GM12878 (cell line): Measurements from ENCODE around the gene TLR9. TPM values are rescaled to one million over a fixed set of nuclear protein-coding genes. Genes with fewer than 3 reads are reported as not detected.

ENCODE experiments used
- CHD1 ChIP-seq: IDR thresholded peaks from 2 replicates; pipeline ENCODE4 v1.6.1; 2012; ENCODE audit warnings: low read depth, low read length, improper control_type of control experiment
- CUX1 ChIP-seq: IDR thresholded peaks from 2 replicates; pipeline ENCODE4 v1.6.1; 2012; ENCODE audit warnings: improper control_type of control experiment, low read depth, low read length; ENCODE audit not compliant: insufficient replicate concordance
- EGR1 ChIP-seq, 2 experiments: IDR thresholded peaks; 1 replicate in 1 of 2; 2 replicates in 1 of 2; pipeline ENCODE4 v1.6.1; 2011 to 2012; ENCODE audit warnings: low read depth in 2 of 2, low read length in 2 of 2, borderline replicate concordance in 1 of 2, mild to moderate bottlenecking in 1 of 2, moderate library complexity in 1 of 2
- GATAD2B ChIP-seq: fragments of 450-650 bp; conservative IDR thresholded peaks from 2 replicates; pipeline ENCODE4 v1.6.1; 2017; ENCODE audit warnings: low read depth, mild to moderate bottlenecking, moderate library complexity
- HDAC6 ChIP-seq: fragments of 200-600 bp; sonication (generic); IDR thresholded peaks from one replicate; pipeline ENCODE4 v1.8.0; 2017; ENCODE audit warnings: antibody characterized with exemption; ENCODE audit not compliant: unreplicated experiment
- NR2F1 ChIP-seq: fragments of 450-650 bp; conservative IDR thresholded peaks from 2 replicates; pipeline ENCODE4 v1.6.1; 2017; ENCODE audit warnings: mild to moderate bottlenecking
- POLR2A ChIP-seq: IDR thresholded peaks from 2 replicates; pipeline ENCODE4 v1.6.1; 2011; ENCODE audit warnings: low read depth, mild to moderate bottlenecking, low read length
- POU2F2 ChIP-seq: IDR thresholded peaks from 3 replicates; pipeline ENCODE4 v1.6.1; 2011; ENCODE audit warnings: low read depth, mild to moderate bottlenecking, low read length, borderline replicate concordance
- RAD51 ChIP-seq: fragments of 450-650 bp; IDR thresholded peaks from 2 replicates; pipeline ENCODE4 v1.6.1; 2016; ENCODE audit warnings: moderate library complexity, mild to moderate bottlenecking, inconsistent platforms
- STAT3 ChIP-seq: IDR thresholded peaks from 2 replicates; pipeline ENCODE4 v1.6.1; 2011; ENCODE audit warnings: low read depth, low read length, improper control_type of control experiment
- TARDBP ChIP-seq: IDR thresholded peaks from 2 replicates; pipeline ENCODE4 v1.6.1; 2016; ENCODE audit warnings: borderline replicate concordance
- YY1 ChIP-seq: IDR thresholded peaks from 2 replicates; pipeline ENCODE4 v1.6.1; 2011; ENCODE audit warnings: low read depth, mild to moderate bottlenecking, low read length
- ZBTB11 ChIP-seq: fragments of 450-650 bp; formaldehyde crosslinking; IDR thresholded peaks from 2 replicates; pipeline ENCODE4 v1.5.0; 2022; ENCODE audit warnings: mild to moderate bottlenecking, missing genetic modification characterization
- ZBTB33 ChIP-seq: fragments of 450-650 bp; IDR thresholded peaks from 2 replicates; pipeline ENCODE4 v1.6.1; 2017; ENCODE audit warnings: mild to moderate bottlenecking
- ZNF24 ChIP-seq: fragments of 450-650 bp; IDR thresholded peaks from 2 replicates; pipeline ENCODE4 v1.6.1; 2017; ENCODE audit warnings: antibody characterized with exemption, mild to moderate bottlenecking
- ZSCAN29 ChIP-seq: fragments of 450-650 bp; IDR thresholded peaks from 2 replicates; pipeline ENCODE4 v1.6.1; 2017; ENCODE audit warnings: mild to moderate bottlenecking, moderate library complexity
- polyA plus RNA-seq, 11 experiments: library from polyadenylated mRNA; depleted of rRNA in 4 of 11; unstranded in 6 of 11; stranded (reverse) in 5 of 11; fragments of >200 nt; fragmentation: Nextera tagmentation in 4 of 11; fragmentation: Illumina TruSeq in 1 of 11; extraction: Ambion mirVana in 4 of 11; extraction: Trizol in 1 of 11; gene quantifications; 1 replicate in 1 of 11; 2 replicates in 10 of 11; pipeline versions ENCODE4 v1.2.1 to v1.2.3, GENCODE V29; 2011 to 2016; ENCODE audit warnings: inconsistent platforms in 2 of 11, missing spikeins in 2 of 11, low read depth in 1 of 11
- total RNA-seq, 4 experiments: library from RNA; depleted of rRNA in 3 of 4; stranded (reverse); fragments of >200 nt in 3 of 4; fragmentation: Illumina TruSeq in 1 of 4; extraction: Trizol in 1 of 4; gene quantifications; 2 replicates each; pipeline versions ENCODE4 v1.2.1 to v1.2.3, GENCODE V29; 2013 to 2021
- TF ChIP-seq, protein P1 (sequence below), 3 experiments: IDR thresholded peaks in 2 of 3; conservative IDR thresholded peaks in 1 of 3; 2 replicates each; pipeline ENCODE4 v1.5.1; 2011; ENCODE audit warnings: low read depth in 3 of 3, low read length in 3 of 3, mild to moderate bottlenecking in 3 of 3, control low read depth in 2 of 3, moderate library complexity in 2 of 3, inconsistent platforms in 1 of 3, mixed read lengths in 1 of 3; ENCODE audit not compliant: control insufficient read depth in 2 of 3, insufficient read depth in 1 of 3; ENCODE audit errors: extremely low read depth in 1 of 3

The TLR9 gene
- total and polyA plus RNA-seq, 10 of the 15 experiments (the other 5 are each of a cell fraction or from before 2014, with no cell fraction given), result 0.10 to 4.8 (median 0.53) TPM; not detected in 1

DNA sequence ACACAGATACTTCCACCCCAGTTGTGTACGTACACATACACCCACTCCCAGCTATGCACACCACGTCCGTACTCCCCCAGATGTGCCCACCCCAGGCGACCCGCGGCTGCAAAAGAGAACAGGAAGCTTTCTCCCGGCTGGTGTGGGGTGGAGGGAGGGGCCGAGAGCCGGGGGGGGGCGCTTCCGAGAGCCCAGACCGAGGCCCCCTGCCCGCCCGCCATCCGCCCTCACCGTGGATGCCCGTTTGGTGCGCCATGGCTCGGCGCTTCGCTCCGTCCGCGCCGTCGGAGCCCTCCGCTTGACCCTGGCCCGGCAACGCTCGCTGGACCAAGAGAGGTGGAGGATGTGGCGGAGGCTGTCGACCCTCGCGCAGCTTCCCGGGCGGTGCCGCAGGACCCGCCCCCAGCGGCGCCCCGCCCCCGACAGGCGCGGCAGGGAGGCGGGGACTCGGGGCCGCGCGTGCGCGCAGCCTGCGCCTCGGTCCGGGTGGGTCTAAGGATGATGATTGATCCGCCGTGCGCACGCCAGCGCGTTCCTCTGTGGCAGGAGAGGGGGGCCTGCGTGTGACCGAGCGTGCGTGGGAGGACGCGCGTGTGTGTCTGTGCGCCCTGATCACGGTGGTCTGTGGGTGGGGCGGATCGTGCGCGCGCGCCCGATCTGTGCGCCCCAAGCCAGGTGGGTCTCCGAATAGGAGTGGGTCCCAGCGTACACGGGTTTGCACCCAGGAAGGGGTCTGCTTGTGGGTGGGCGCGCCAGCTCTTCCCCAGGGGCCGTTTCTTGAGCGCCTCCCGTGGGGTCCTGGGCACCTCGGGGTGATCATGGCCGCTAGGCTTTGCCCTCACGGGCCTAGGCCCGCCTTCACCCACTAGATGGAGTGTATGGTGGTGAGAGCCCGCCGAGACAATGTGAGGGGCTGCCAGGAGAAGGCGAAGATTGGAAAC, 13.6 kb upstream of the TLR9 start, which contains the start of gene TWF2 (continued):
- TF ChIP-seq ZNF24 (no peak), POLR2A (peak; percentile 91), NR2F1 (peak; percentile 38; the same call in 1 of the 2 replicates), GATAD2B (peak; percentile 97), CHD1 (no peak), YY1 (peak; percentile 87), POU2F2 (0 out of 3 replicates have a peak, but pooled peaks have one; percentile 30), EGR1 (IDR thresholded peaks at IDR 0.05; ENCODE audit: borderline replicate concordance in 1 of 2, low read depth in 2 of 2, low read length in 2 of 2) (peak in 1 of 2 experiments; percentile 89; a peak in 2 of 3 replicates), ZBTB33 (no peak), TARDBP (no peak), ZBTB11 (CRISPR knock-in tag) (no peak), ZSCAN29 (no peak), STAT3 (no peak), RAD51 (no peak), HDAC6 (no peak), CUX1 (no peak)
- TF ChIP-seq, protein P1, sequence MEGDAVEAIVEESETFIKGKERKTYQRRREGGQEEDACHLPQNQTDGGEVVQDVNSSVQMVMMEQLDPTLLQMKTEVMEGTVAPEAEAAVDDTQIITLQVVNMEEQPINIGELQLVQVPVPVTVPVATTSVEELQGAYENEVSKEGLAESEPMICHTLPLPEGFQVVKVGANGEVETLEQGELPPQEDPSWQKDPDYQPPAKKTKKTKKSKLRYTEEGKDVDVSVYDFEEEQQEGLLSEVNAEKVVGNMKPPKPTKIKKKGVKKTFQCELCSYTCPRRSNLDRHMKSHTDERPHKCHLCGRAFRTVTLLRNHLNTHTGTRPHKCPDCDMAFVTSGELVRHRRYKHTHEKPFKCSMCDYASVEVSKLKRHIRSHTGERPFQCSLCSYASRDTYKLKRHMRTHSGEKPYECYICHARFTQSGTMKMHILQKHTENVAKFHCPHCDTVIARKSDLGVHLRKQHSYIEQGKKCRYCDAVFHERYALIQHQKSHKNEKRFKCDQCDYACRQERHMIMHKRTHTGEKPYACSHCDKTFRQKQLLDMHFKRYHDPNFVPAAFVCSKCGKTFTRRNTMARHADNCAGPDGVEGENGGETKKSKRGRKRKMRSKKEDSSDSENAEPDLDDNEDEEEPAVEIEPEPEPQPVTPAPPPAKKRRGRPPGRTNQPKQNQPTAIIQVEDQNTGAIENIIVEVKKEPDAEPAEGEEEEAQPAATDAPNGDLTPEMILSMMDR (IDR thresholded peaks at IDR 0.05 in 2 of 3, conservative IDR thresholded peaks at IDR 0.05 in 1 of 3; ENCODE audit: control insufficient read depth in 2 of 3, extremely low read depth in 1 of 3, insufficient read depth in 1 of 3, low read depth in 3 of 3, low read length in 3 of 3), result peak; percentile 43 to 49 (median 43)
